ENCODE data around the gene LBH. TPM values are rescaled to one million over a fixed set of nuclear protein-coding genes. Genes with fewer than 3 reads are reported as not detected.

LBH gene
- total RNA-seq, 1 donor from 2014 or later = 129 TPM

GRCh38 chr2:30250421-30250820 is 19.1 kb downstream of the LBH start:
- DNase-seq (no peak), ATAC-seq (peak; percentile 4)
- intact Hi-C loops (cut with micrococcal nuclease) = no loop called here

- DNase-seq = peak; percentile 76
- intact Hi-C loops (cut with micrococcal nuclease) = no loop called here
- ATAC-seq = peak; percentile 81
Measured at GRCh38 chr2:30252723-30253701, 21.7 kb downstream of the LBH start.

- ATAC-seq (no peak), DNase-seq (no peak)
- intact Hi-C loops (cut with micrococcal nuclease) = no loop called here
Measured at GRCh38 chr2:30253873-30254684, 22.7 kb downstream of the LBH start.

- DNase-seq (no peak), ATAC-seq (no peak)
- intact Hi-C loops (cut with micrococcal nuclease) = no loop called here
Measured at GRCh38 chr2:30254685-30255001, 23.3 kb downstream of the LBH start.

- intact Hi-C loops (cut with micrococcal nuclease) = no loop called here
- ATAC-seq = no peak
- no peak for DNase-seq
Measured at GRCh38 chr2:30255026-30255425, 23.7 kb downstream of the LBH start.

GRCh38 chr2:30255466-30256408 is 24.4 kb downstream of the LBH start:
- intact Hi-C loops (cut with micrococcal nuclease) = no loop called here
- DNase-seq (no peak), ATAC-seq (peak; percentile 57)

- DNase-seq = no peak
- intact Hi-C loops (cut with micrococcal nuclease) = no loop called here
- ATAC-seq = no peak
Measured at GRCh38 chr2:30257266-30258214, 26.2 kb downstream of the LBH start.

GRCh38 chr2:30259071-30259470 is 27.7 kb downstream of the LBH start:
- no peak for DNase-seq
- no peak for ATAC-seq
- intact Hi-C loops (cut with micrococcal nuclease) = no loop called here

- ATAC-seq (no peak), DNase-seq (no peak)
- intact Hi-C loops (cut with micrococcal nuclease) = no loop called here
Measured at GRCh38 chr2:30259827-30260679, 28.7 kb downstream of the LBH start.

GRCh38 chr2:30260941-30261340 is 29.6 kb downstream of the LBH start:
- ATAC-seq (no peak), DNase-seq (no peak)
- intact Hi-C loops (cut with micrococcal nuclease) = no loop called here

GRCh38 chr2:30261695-30262211 is 30.4 kb downstream of the LBH start:
- no peak for DNase-seq
- ATAC-seq = no peak
- intact Hi-C loops (cut with micrococcal nuclease) = no loop called here

- no peak for ATAC-seq
- intact Hi-C loops (cut with micrococcal nuclease) = no loop called here
Measured at GRCh38 chr2:30262716-30263309, 31.5 kb downstream of the LBH start.

GRCh38 chr2:30264274-30264673 is 32.9 kb downstream of the LBH start:
- DNase-seq = no peak
- intact Hi-C loops (cut with micrococcal nuclease) = no loop called here

More at GRCh38 chr2:30262716-30263309, 31.5 kb downstream of the LBH start:
- no peak for DNase-seq

GRCh38 chr2:30265052-30266015 is 34.0 kb downstream of the LBH start:
- ATAC-seq (no peak), DNase-seq (no peak)
- intact Hi-C loops (cut with micrococcal nuclease) = no loop called here

More at GRCh38 chr2:30264274-30264673, 32.9 kb downstream of the LBH start:
- no peak for ATAC-seq

- ATAC-seq (peak; percentile 38), DNase-seq (peak; percentile 50)
- intact Hi-C loops (cut with micrococcal nuclease) = no loop called here
Measured at GRCh38 chr2:30266051-30266621, 34.8 kb downstream of the LBH start.

Data from left ventricle myocardium superior (tissue), 1 donor.